Endothelial cell of umbilical vein (primary cell): ENCODE data around the gene GCNT2. TPM values are rescaled to one million over a fixed set of nuclear protein-coding genes. Genes with fewer than 3 reads are reported as not detected.

Source experiments
- BruUV-seq: library from RNA; stranded (reverse); fragments of 400-500 nt; replicated peaks from 2 replicates; lab custom pipeline; 2021; lab: Mats Ljungman, UMichigan
- CTCF ChIA-PET: fragments of 300-600, 350-600 bp; sonication (Branson Sonifier 250); formaldehyde crosslinking; loops from one replicate; lab custom pipeline; 2021; ENCODE audit warnings: antibody characterized with exemption, inconsistent platforms; lab: Charles Lee
- POLR2A ChIA-PET: fragments of 300-600, 350-600 bp; sonication (Branson Sonifier 250); formaldehyde crosslinking; loops from one replicate; lab custom pipeline; 2021; ENCODE audit warnings: antibody characterized with exemption, inconsistent platforms; lab: Charles Lee
- DNase-seq: peaks from one replicate; pipeline ENCODE4 v3.0.0-alpha.2; 2011; ENCODE audit warnings: low read depth, low spot score
- FAIRE-seq: peaks from 2 replicates; lab custom pipeline; 2011; peaks lifted over from hg19 to GRCh38; lab: Jason Lieb, UNC
- H2AFZ ChIP-seq: 2 replicates; pipeline ENCODE4 v1.6.0; 2012; ENCODE audit warnings: low read depth, low read length, control low read depth, inconsistent platforms
- H3K27ac ChIP-seq: 2 replicates; pipeline ENCODE4 v1.5.1; 2011; ENCODE audit warnings: low read depth, mild to moderate bottlenecking, control low read depth, low read length, moderate library complexity; ENCODE audit not compliant: insufficient read depth
- H3K27me3 ChIP-seq, 2 experiments: 2 replicates each; pipeline versions ENCODE4 v1.6.0 to v1.6.1; 2011; ENCODE audit warnings: low read length in 2 of 2, mixed read lengths in 1 of 2; ENCODE audit not compliant: control insufficient read depth in 2 of 2, insufficient read depth in 2 of 2
- H3K36me3 ChIP-seq, 2 experiments: 2 replicates in 1 of 2; 3 replicates in 1 of 2; pipeline ENCODE4 v1.5.1; 2011; ENCODE audit warnings: low read length in 2 of 2, mild to moderate bottlenecking in 1 of 2, moderate library complexity in 1 of 2; ENCODE audit not compliant: control insufficient read depth in 2 of 2, insufficient read depth in 2 of 2; ENCODE audit errors: extremely low read depth in 1 of 2
- H3K4me1 ChIP-seq: 3 replicates; pipeline ENCODE4 v1.5.1; 2011; ENCODE audit warnings: mild to moderate bottlenecking, low read length; ENCODE audit not compliant: control insufficient read depth, insufficient read depth; ENCODE audit errors: extremely low read depth
- H3K4me2 ChIP-seq: 2 replicates; pipeline ENCODE4 v1.6.1; 2011; ENCODE audit warnings: low read length, control low read depth, mixed read lengths; ENCODE audit not compliant: insufficient read depth
- H3K4me3 ChIP-seq, 3 experiments: fragments of 200-600 bp in 1 of 3; sonication (generic), shearing (Covaris generic) in 1 of 3; replicated peaks in 1 of 3; 2 replicates each; pipeline ENCODE4 v1.5.1; 2011 to 2016; ENCODE audit warnings: control low read depth in 3 of 3, low read length in 3 of 3, mild to moderate bottlenecking in 2 of 3, inconsistent platforms in 1 of 3, low read depth in 1 of 3, moderate library complexity in 1 of 3; ENCODE audit not compliant: insufficient read depth in 1 of 3
- H3K79me2 ChIP-seq: 2 replicates; pipeline ENCODE4 v1.6.0; 2012; ENCODE audit warnings: low read length, inconsistent platforms; ENCODE audit not compliant: control insufficient read depth, insufficient read depth
- H3K9ac ChIP-seq: replicated peaks from 2 replicates; pipeline ENCODE3; 2011; ENCODE audit warnings: low read length, control low read depth; ENCODE audit not compliant: insufficient read depth; ENCODE audit errors: extremely low read depth
- H3K9me1 ChIP-seq: replicated peaks from 3 replicates; pipeline ENCODE4 v1.6.0; 2011; ENCODE audit warnings: mild to moderate bottlenecking, low read length; ENCODE audit not compliant: control insufficient read depth, insufficient read depth; ENCODE audit errors: extremely low read depth
- H3K9me3 ChIP-seq: replicated peaks from 2 replicates; pipeline ENCODE4 v1.5.1; 2012; ENCODE audit warnings: low read length, inconsistent platforms; ENCODE audit not compliant: control insufficient read depth, insufficient read depth
- H4K20me1 ChIP-seq: replicated peaks from 2 replicates; pipeline ENCODE3; 2011; ENCODE audit warnings: mild to moderate bottlenecking, low read length; ENCODE audit not compliant: control insufficient read depth, insufficient read depth; ENCODE audit errors: extremely low read depth
- EZH2 ChIP-seq: IDR thresholded peaks from 2 replicates; pipeline ENCODE4 v1.6.1; 2012; ENCODE audit warnings: borderline replicate concordance, low read depth, mild to moderate bottlenecking, moderate library complexity, low read length, inconsistent platforms; ENCODE audit not compliant: severe bottlenecking
- FOS ChIP-seq: IDR thresholded peaks from 2 replicates; pipeline ENCODE4 v1.6.1; 2011; ENCODE audit warnings: mild to moderate bottlenecking, low read length, moderate library complexity, borderline replicate concordance; ENCODE audit not compliant: insufficient read depth
- GATA2 ChIP-seq: IDR thresholded peaks from 2 replicates; pipeline ENCODE4 v1.7.0; 2011; ENCODE audit warnings: low read depth, mild to moderate bottlenecking, moderate library complexity, mixed read lengths, low read length; ENCODE audit not compliant: insufficient read length, insufficient read depth
- JUN ChIP-seq: IDR thresholded peaks from 2 replicates; pipeline ENCODE4 v1.6.1; 2011; ENCODE audit warnings: borderline replicate concordance, low read depth; ENCODE audit not compliant: insufficient read length, insufficient read depth
- MAX ChIP-seq: IDR thresholded peaks from 2 replicates; pipeline ENCODE4 v1.6.1; 2011; ENCODE audit not compliant: insufficient read depth, insufficient read length
- MYC ChIP-seq: IDR thresholded peaks from one replicate; pipeline ENCODE4 v1.6.1; 2011; ENCODE audit warnings: mild to moderate bottlenecking, low read depth, low read length
- POLR2A ChIP-seq: IDR thresholded peaks from 2 replicates; pipeline ENCODE4 v1.6.1; 2012; ENCODE audit warnings: low read depth, mild to moderate bottlenecking, control low read depth, low read length
- POLR2AphosphoS5 ChIP-seq: IDR thresholded peaks from 2 replicates; pipeline ENCODE4 v1.6.1; 2012; ENCODE audit warnings: low read depth, mild to moderate bottlenecking, control low read depth, low read length, moderate library complexity; ENCODE audit not compliant: insufficient read depth
- dilution Hi-C: fragments of 300-500 bp; cut with MboI; formaldehyde crosslinking; loops from one replicate; pipeline ENCODE4 v1.15.0; 2019; ENCODE audit warnings: low sequenced_read_pairs; ENCODE audit not compliant: extremely low pct_ligation_motif_present
- intact Hi-C: fragments of 100-400 bp; cut with micrococcal nuclease; formaldehyde crosslinking; loops from one replicate; pipeline ENCODE4 v1.10.0; 2022
- polyA plus RNA-seq, 4 experiments: library from polyadenylated mRNA; depleted of rRNA in 3 of 4; stranded (reverse) in 3 of 4; unstranded in 1 of 4; fragments of >200 nt; gene quantifications; 2 replicates each; pipeline versions ENCODE4 v1.2.1 to v1.2.3, GENCODE V29; 2011 to 2012; ENCODE audit warnings: missing spikeins in 1 of 4
- total RNA-seq: library from RNA; stranded (reverse); gene quantifications from 2 replicates; pipeline ENCODE4 v1.2.3, GENCODE V29; 2021
- TF ChIP-seq, protein P1 (sequence below), 2 donors: IDR thresholded peaks; 1 replicate in 1 of 2; 2 replicates in 1 of 2; pipeline ENCODE4 v1.5.1; 2011; ENCODE audit warnings: low read length in 2 of 2, mild to moderate bottlenecking in 2 of 2, moderate library complexity in 2 of 2, control low read depth in 1 of 2, inconsistent platforms in 1 of 2, low read depth in 1 of 2; ENCODE audit not compliant: insufficient read depth in 1 of 2; ENCODE audit errors: extremely low read depth in 1 of 2

The GCNT2 gene
- total and polyA plus RNA-seq, 2 donors (not counting 3 experiments of a cell fraction or from before 2014, with no cell fraction given) = 3.8 to 10.9 TPM

- H3K27me3 ChIP-seq = no peaks in the 10 kb centered on the region
- H3K9me3 ChIP-seq = no peaks in the 10 kb centered on the region
- no peaks in the 10 kb centered on the region for H3K9me1 ChIP-seq
- H3K4me3 ChIP-seq = no peak overlapping the region
- TF ChIP-seq MAX (no peak), EZH2 (no peak), FOS (no peak), JUN (no peak), POLR2AphosphoS5 (no peak), MYC (no peak), POLR2A (no peak), GATA2 (no peak)
- TF ChIP-seq, protein P1, sequence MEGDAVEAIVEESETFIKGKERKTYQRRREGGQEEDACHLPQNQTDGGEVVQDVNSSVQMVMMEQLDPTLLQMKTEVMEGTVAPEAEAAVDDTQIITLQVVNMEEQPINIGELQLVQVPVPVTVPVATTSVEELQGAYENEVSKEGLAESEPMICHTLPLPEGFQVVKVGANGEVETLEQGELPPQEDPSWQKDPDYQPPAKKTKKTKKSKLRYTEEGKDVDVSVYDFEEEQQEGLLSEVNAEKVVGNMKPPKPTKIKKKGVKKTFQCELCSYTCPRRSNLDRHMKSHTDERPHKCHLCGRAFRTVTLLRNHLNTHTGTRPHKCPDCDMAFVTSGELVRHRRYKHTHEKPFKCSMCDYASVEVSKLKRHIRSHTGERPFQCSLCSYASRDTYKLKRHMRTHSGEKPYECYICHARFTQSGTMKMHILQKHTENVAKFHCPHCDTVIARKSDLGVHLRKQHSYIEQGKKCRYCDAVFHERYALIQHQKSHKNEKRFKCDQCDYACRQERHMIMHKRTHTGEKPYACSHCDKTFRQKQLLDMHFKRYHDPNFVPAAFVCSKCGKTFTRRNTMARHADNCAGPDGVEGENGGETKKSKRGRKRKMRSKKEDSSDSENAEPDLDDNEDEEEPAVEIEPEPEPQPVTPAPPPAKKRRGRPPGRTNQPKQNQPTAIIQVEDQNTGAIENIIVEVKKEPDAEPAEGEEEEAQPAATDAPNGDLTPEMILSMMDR (IDR thresholded peaks at IDR 0.05; ENCODE audit: extremely low read depth in 1 of 2, insufficient read depth in 1 of 2, low read depth in 1 of 2, low read length in 2 of 2) = no peak
- intact Hi-C loops = no loop called here
- H3K4me1 ChIP-seq = peaks cover 10% of the 10 kb centered on the region
- H3K27ac ChIP-seq = no peak overlapping the region
- no peaks in the 10 kb centered on the region for H3K79me2 ChIP-seq
- ChIA-PET POLR2A (no interaction called here), CTCF (interaction anchor here (0.6 kb wide), 1 partner anchor 185 kb away, joined by 3 read pairs; no protein-coding TSS in a partner anchor)
- H3K9ac ChIP-seq = no peak overlapping the region
- no peak overlapping the region for H3K4me2 ChIP-seq
- no peak overlapping the region for H2AFZ ChIP-seq
- BruUV-seq = no TSS peak
- dilution Hi-C loops = no loop called here
- DNase-seq (no peak), FAIRE-seq (no peak)
- no peaks in the 10 kb centered on the region for H4K20me1 ChIP-seq
- no peaks in the 10 kb centered on the region for H3K36me3 ChIP-seq
Measured at GRCh38 chr6:10514049-10514780, 6.9 kb upstream of the GCNT2 start.
